ENCODE data around the gene SEC61G. TPM values are rescaled to one million over a fixed set of nuclear protein-coding genes. Genes with fewer than 3 reads are reported as not detected.

Gene SEC61G
- total RNA-seq, 4 donors from 2014 or later: 55.3 to 172 (median 118) TPM

- DNase-seq: no peak
- Histone ChIP-seq H3K9me3 (no peaks in the 10 kb centered on the region), H3K27ac (no peak overlapping the region), H3K27me3 (no peaks in the 10 kb centered on the region), H3K36me3 (no peaks in the 10 kb centered on the region), H3K4me1 (no peaks in the 10 kb centered on the region), H3K4me3 (no peak overlapping the region)
- TF ChIP-seq POLR2A (IDR thresholded peaks at IDR 0.05) (no peak), CTCF (IDR thresholded peaks at IDR 0.05) (no peak)
Measured at GRCh38 chr7:54796853-54797252, 37.8 kb upstream of the SEC61G start.

GRCh38 chr7:54796150-54796549, 37.1 kb upstream of the SEC61G start:
- Histone ChIP-seq H3K36me3 (no peaks in the 10 kb centered on the region), H3K4me3 (no peak overlapping the region), H3K27me3 (no peaks in the 10 kb centered on the region), H3K27ac (no peak overlapping the region), H3K4me1 (no peaks in the 10 kb centered on the region), H3K9me3 (no peaks in the 10 kb centered on the region)
- TF ChIP-seq POLR2A (IDR thresholded peaks at IDR 0.05) (no peak), CTCF (IDR thresholded peaks at IDR 0.05) (no peak)
- no peak for DNase-seq

- H3K4me3 ChIP-seq: no peak overlapping the region
- H3K27ac ChIP-seq: no peak overlapping the region
- no peak for TF ChIP-seq POLR2A (IDR thresholded peaks at IDR 0.05)
- no peak for DNase-seq
- no peaks in the 10 kb centered on the region for H3K36me3 ChIP-seq
- no peaks in the 10 kb centered on the region for H3K9me3 ChIP-seq
- H3K27me3 ChIP-seq: no peaks in the 10 kb centered on the region
- H3K4me1 ChIP-seq: no peaks in the 10 kb centered on the region
Measured at GRCh38 chr7:54792383-54792782, 33.4 kb upstream of the SEC61G start.

GRCh38 chr7:54788664-54789063, 29.7 kb upstream of the SEC61G start:
- Histone ChIP-seq H3K9me3 (no peaks in the 10 kb centered on the region), H3K27me3 (no peaks in the 10 kb centered on the region), H3K36me3 (no peaks in the 10 kb centered on the region), H3K4me1 (no peaks in the 10 kb centered on the region), H3K4me3 (no peak overlapping the region), H3K27ac (no peak overlapping the region)
- DNase-seq: peak in 1 of 3 donors; percentile 63
- TF ChIP-seq POLR2A (IDR thresholded peaks at IDR 0.05): no peak
- peak in 4 of 6 experiments; percentile 34 to 78 (median 74) for TF ChIP-seq CTCF (IDR thresholded peaks at IDR 0.05)

- no peak for DNase-seq
- no peak overlapping the region for H3K27ac ChIP-seq
- no peaks in the 10 kb centered on the region for H3K36me3 ChIP-seq
- TF ChIP-seq CTCF (IDR thresholded peaks at IDR 0.05) (no peak), POLR2A (IDR thresholded peaks at IDR 0.05) (no peak)
- no peaks in the 10 kb centered on the region for H3K9me3 ChIP-seq
- no peaks in the 10 kb centered on the region for H3K27me3 ChIP-seq
- no peak overlapping the region for H3K4me3 ChIP-seq
- H3K4me1 ChIP-seq: no peaks in the 10 kb centered on the region
Measured at GRCh38 chr7:54785261-54785660, 26.2 kb upstream of the SEC61G start.

- H3K9me3 ChIP-seq: no peaks in the 10 kb centered on the region
- no peak overlapping the region for H3K4me3 ChIP-seq
- H3K4me1 ChIP-seq: no peaks in the 10 kb centered on the region
- TF ChIP-seq CTCF (IDR thresholded peaks at IDR 0.05) (no peak), POLR2A (IDR thresholded peaks at IDR 0.05) (no peak)
- no peak overlapping the region for H3K27ac ChIP-seq
- no peak for DNase-seq
- H3K27me3 ChIP-seq: no peaks in the 10 kb centered on the region
- no peaks in the 10 kb centered on the region for H3K36me3 ChIP-seq
Measured at GRCh38 chr7:54783952-54784351, 24.9 kb upstream of the SEC61G start.

Data from Peyer's patch (tissue), 4 donors.